Measurements from ENCODE around the gene KLHL29. TPM values are rescaled to one million over a fixed set of nuclear protein-coding genes. Genes with fewer than 3 reads are reported as not detected.

KLHL29 gene
- total and polyA plus RNA-seq, 2 donors (not counting 1 experiment from before 2014, with no cell fraction given): 1.3 to 3.4 TPM

DNA sequence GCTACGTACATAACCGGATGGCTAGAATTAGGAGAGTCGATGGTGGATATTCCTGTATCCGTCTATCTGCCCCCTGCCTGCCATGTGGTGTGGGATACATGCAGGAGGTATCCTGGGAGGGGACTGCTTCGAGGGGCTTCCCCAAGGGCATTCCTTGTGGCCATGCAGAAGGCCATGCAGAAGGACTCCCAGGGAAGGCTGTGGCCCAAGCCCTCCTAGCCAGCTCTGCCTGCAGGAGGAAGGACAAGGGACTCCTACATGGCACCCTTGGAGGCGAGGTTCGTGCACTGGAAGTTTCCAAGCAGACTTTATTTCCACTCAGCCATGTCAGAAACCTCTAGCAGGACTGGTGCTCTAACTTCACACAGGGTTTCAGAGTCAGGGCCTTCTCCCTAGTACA, 136.1 kb downstream of the KLHL29 start:
- H3K4me1 Mint-ChIP-seq: no peaks in the 10 kb centered on the region
- POLR2A ChIA-PET: no interaction called here
- Histone ChIP-seq H3K9me3 (ENCODE audit: control extremely low read depth in 1 of 3, control insufficient read depth in 2 of 3, insufficient read depth in 1 of 3, low read length in 2 of 3) (no peaks in the 10 kb centered on the region), H4K20me1 (ENCODE audit: control insufficient read depth, insufficient read depth, low read length, poor library complexity, severe bottlenecking) (no peaks in the 10 kb centered on the region), H3K27ac (ENCODE audit: low read length in 2 of 2) (no peak overlapping the region), H2AFZ (ENCODE audit: insufficient read depth, low read depth, low read length, poor library complexity, severe bottlenecking) (no peak overlapping the region), H3K36me3 (replicated peaks in 1 of 2; ENCODE audit: control extremely low read depth in 1 of 2, control insufficient read depth in 1 of 2, extremely low read depth in 1 of 2, insufficient read depth in 2 of 2, low read length in 1 of 2) (no peaks in the 10 kb centered on the region), H3K79me2 (ENCODE audit: control insufficient read depth, insufficient read depth, low read length) (no peaks in the 10 kb centered on the region), H3K9ac (ENCODE audit: low read length) (no peak overlapping the region), H3K27me3 (replicated peaks in 1 of 4; ENCODE audit: control extremely low read depth in 1 of 4, control insufficient read depth in 3 of 4, insufficient read depth in 4 of 4, low read length in 3 of 4) (no peaks in the 10 kb centered on the region), H3K4me2 (replicated peaks; ENCODE audit: low read depth, low read length, poor library complexity, severe bottlenecking) (no peak overlapping the region), H3K4me3 (ENCODE audit: control extremely low read depth in 1 of 5, extremely low read depth in 1 of 5, insufficient read depth in 1 of 5, low read depth in 2 of 5, low read length in 4 of 5) (no peak overlapping the region), H3K4me1 (ENCODE audit: control insufficient read depth in 2 of 2, insufficient read depth in 2 of 2, low read length in 2 of 2) (no peaks in the 10 kb centered on the region)
- H3K9me3 Mint-ChIP-seq (ENCODE audit: insufficient read depth): no peaks in the 10 kb centered on the region
- no peak for ATAC-seq (ENCODE audit: low read depth)
- H3K27me3 Mint-ChIP-seq: no peaks in the 10 kb centered on the region
- no peak for DNase-seq
- no peak overlapping the region for H3K4me3 Mint-ChIP-seq
- CTCF ChIA-PET: no interaction called here
- intact Hi-C loops (cut with micrococcal nuclease): no loop called here
- TF ChIP-seq, protein P1, sequence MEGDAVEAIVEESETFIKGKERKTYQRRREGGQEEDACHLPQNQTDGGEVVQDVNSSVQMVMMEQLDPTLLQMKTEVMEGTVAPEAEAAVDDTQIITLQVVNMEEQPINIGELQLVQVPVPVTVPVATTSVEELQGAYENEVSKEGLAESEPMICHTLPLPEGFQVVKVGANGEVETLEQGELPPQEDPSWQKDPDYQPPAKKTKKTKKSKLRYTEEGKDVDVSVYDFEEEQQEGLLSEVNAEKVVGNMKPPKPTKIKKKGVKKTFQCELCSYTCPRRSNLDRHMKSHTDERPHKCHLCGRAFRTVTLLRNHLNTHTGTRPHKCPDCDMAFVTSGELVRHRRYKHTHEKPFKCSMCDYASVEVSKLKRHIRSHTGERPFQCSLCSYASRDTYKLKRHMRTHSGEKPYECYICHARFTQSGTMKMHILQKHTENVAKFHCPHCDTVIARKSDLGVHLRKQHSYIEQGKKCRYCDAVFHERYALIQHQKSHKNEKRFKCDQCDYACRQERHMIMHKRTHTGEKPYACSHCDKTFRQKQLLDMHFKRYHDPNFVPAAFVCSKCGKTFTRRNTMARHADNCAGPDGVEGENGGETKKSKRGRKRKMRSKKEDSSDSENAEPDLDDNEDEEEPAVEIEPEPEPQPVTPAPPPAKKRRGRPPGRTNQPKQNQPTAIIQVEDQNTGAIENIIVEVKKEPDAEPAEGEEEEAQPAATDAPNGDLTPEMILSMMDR (IDR thresholded peaks at IDR 0.05): no peak
- no peak for TF ChIP-seq EZH2 (IDR thresholded peaks at IDR 0.05; ENCODE audit: borderline replicate concordance, insufficient read depth, low read depth, low read length, poor library complexity, severe bottlenecking)
- WGBS (ENCODE audit: insufficient coverage): 95% methylated on average over 7 of the region's 7 CpGs
- no peak overlapping the region for H3K27ac Mint-ChIP-seq

DNA sequence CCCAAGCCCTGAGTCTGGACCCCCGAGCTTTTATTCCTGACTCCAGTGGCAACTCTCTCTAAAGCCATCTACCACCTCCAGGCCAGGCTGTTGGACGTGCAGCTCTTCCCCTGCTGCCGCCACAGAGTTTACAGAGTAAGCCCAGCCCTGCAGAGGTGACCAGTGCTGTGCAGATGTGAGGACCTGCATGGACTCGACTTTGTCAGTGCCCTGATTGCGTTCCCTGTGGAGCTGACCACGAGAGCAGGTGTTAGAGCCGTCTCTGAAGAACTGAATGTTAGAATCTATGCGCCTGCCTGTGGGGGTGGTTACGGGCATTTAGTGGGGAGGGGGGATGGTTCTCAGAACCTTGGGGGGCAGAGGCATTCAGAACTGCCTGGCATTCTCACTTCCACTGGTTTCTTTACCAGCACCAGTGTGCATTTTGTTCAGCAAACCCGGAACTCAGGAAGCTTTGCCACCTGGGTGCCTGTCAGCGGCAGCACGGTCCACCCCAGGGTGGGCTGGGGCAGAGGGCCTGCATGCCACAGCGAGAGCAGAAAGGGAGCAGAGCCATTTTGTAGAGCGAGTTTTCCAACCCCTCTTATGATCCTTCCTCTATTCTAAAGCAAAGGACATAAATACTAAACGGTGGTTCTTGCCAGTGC, 137.9 kb downstream of the KLHL29 start:
- TF ChIP-seq, protein P1 (IDR thresholded peaks at IDR 0.05): no peak
- no peak for TF ChIP-seq EZH2 (IDR thresholded peaks at IDR 0.05; ENCODE audit: borderline replicate concordance, insufficient read depth, low read depth, low read length, poor library complexity, severe bottlenecking)
- H4K20me1 ChIP-seq (ENCODE audit: control insufficient read depth, insufficient read depth, low read length, poor library complexity, severe bottlenecking): no peaks in the 10 kb centered on the region
- Mint-ChIP-seq H3K27me3 (no peaks in the 10 kb centered on the region), H3K9me3 (ENCODE audit: insufficient read depth) (no peaks in the 10 kb centered on the region), H3K27ac (no peak overlapping the region), H3K4me1 (no peaks in the 10 kb centered on the region), H3K4me3 (no peak overlapping the region)
- H3K79me2 ChIP-seq (ENCODE audit: control insufficient read depth, insufficient read depth, low read length): no peaks in the 10 kb centered on the region
- no peaks in the 10 kb centered on the region for H3K9me3 ChIP-seq (ENCODE audit: control extremely low read depth in 1 of 3, control insufficient read depth in 2 of 3, insufficient read depth in 1 of 3, low read length in 2 of 3)
- H3K4me3 ChIP-seq (ENCODE audit: control extremely low read depth in 1 of 5, extremely low read depth in 1 of 5, insufficient read depth in 1 of 5, low read depth in 2 of 5, low read length in 4 of 5): no peak overlapping the region
- 79% methylated on average over 10 of the region's 15 CpGs for WGBS (ENCODE audit: insufficient coverage)
- no peak overlapping the region for H3K4me2 ChIP-seq (replicated peaks; ENCODE audit: low read depth, low read length, poor library complexity, severe bottlenecking)
- no peaks in the 10 kb centered on the region for H3K27me3 ChIP-seq (replicated peaks in 1 of 4; ENCODE audit: control extremely low read depth in 1 of 4, control insufficient read depth in 3 of 4, insufficient read depth in 4 of 4, low read length in 3 of 4)
- H3K36me3 ChIP-seq (replicated peaks in 1 of 2; ENCODE audit: control extremely low read depth in 1 of 2, control insufficient read depth in 1 of 2, extremely low read depth in 1 of 2, insufficient read depth in 2 of 2, low read length in 1 of 2): no peaks in the 10 kb centered on the region
- ChIA-PET CTCF (no interaction called here), POLR2A (no interaction called here)
- H2AFZ ChIP-seq (ENCODE audit: insufficient read depth, low read depth, low read length, poor library complexity, severe bottlenecking): no peak overlapping the region
- no peak overlapping the region for H3K9ac ChIP-seq (ENCODE audit: low read length)
- DNase-seq (no peak), ATAC-seq (ENCODE audit: low read depth) (no peak)
- H3K4me1 ChIP-seq (ENCODE audit: control insufficient read depth in 2 of 2, insufficient read depth in 2 of 2, low read length in 2 of 2): no peaks in the 10 kb centered on the region
- intact Hi-C loops (cut with micrococcal nuclease): no loop called here
- H3K27ac ChIP-seq (ENCODE audit: low read length in 2 of 2): no peak overlapping the region

Data from B cell (primary cell).